DMS 273 (cell line): ENCODE measurements around the gene STOML1.
A peak's percentile ranks its signal among the peaks of the same experiment; 100 is the strongest.
"Not testable (repeated sequence)": the region's sequence is repeated elsewhere in the genome, so short reads cannot be mapped to it uniquely, and the experiment has no call there.

Source experiments
- DNase-seq: peaks from one replicate; lab custom pipeline; 2025; ENCODE audit not compliant: unreplicated experiment; lab: John Stamatoyannopoulos, UW

The STOML1 gene

GRCh38 chr15:73949496-73949895 is 42.6 kb downstream of the STOML1 start:
- no peak for DNase-seq

- peak; percentile 33 for DNase-seq
Observed at GRCh38 chr15:73948982-73949381, 43.1 kb downstream of the STOML1 start.

- DNase-seq = no peak
Observed at GRCh38 chr15:73948396-73948795, 43.7 kb downstream of the STOML1 start.

GRCh38 chr15:73947651-73948050 is 44.4 kb downstream of the STOML1 start:
- DNase-seq = no peak

GRCh38 chr15:73946795-73947370 is 45.2 kb downstream of the STOML1 start:
- no peak for DNase-seq

GRCh38 chr15:73946046-73946721 is 45.9 kb downstream of the STOML1 start:
- DNase-seq = no peak

GRCh38 chr15:73945130-73945508 is 47.0 kb downstream of the STOML1 start:
- DNase-seq = no peak

- DNase-seq = peak; percentile 11
Observed at GRCh38 chr15:73944161-73945129, 47.6 kb downstream of the STOML1 start.

- no peak for DNase-seq
Observed at GRCh38 chr15:73942751-73943270, 49.3 kb downstream of the STOML1 start.

- DNase-seq = no peak
Observed at GRCh38 chr15:73941871-73942635, 50.0 kb downstream of the STOML1 start.

- DNase-seq = no peak
Observed at GRCh38 chr15:73941449-73941848, 50.6 kb downstream of the STOML1 start.

GRCh38 chr15:73941044-73941443 is 51.1 kb downstream of the STOML1 start:
- DNase-seq = no peak

- DNase-seq = no peak
Observed at GRCh38 chr15:73940061-73940981, 51.8 kb downstream of the STOML1 start.

GRCh38 chr15:73939138-73939537 is 53.0 kb downstream of the STOML1 start:
- DNase-seq = no peak

GRCh38 chr15:73938516-73938915 is 53.6 kb downstream of the STOML1 start:
- not testable (repeated sequence) for DNase-seq

- no peak for DNase-seq
Observed at GRCh38 chr15:73937726-73938125, 54.4 kb downstream of the STOML1 start.

GRCh38 chr15:73937296-73937695 is 54.8 kb downstream of the STOML1 start:
- DNase-seq = no peak

- no peak for DNase-seq
Observed at GRCh38 chr15:73936588-73937290, 55.4 kb downstream of the STOML1 start.

- DNase-seq = peak; percentile 31
Observed at GRCh38 chr15:73936181-73936580, 55.9 kb downstream of the STOML1 start.
